HCT116 (cell line): ENCODE data around the gene KLF14. TPM values are rescaled to one million over a fixed set of nuclear protein-coding genes. Genes with fewer than 3 reads are reported as not detected.

Experiments
- ATAC-seq: fragments of 200-7000 bp; cut with Tn5 transposase; 2 replicates; pipeline ENCODE4 v1.9.1; 2020; ENCODE audit warnings: mild to moderate bottlenecking, moderate library complexity
- BruUV-seq: library from RNA; stranded (reverse); fragments of 400-500 nt; replicated peaks from 2 replicates; lab custom pipeline; 2021; lab: Mats Ljungman, UMichigan
- CTCF ChIA-PET: fragments of 300-600 bp; sonication (Branson Sonifier 250); formaldehyde crosslinking; loops from one replicate; lab custom pipeline; 2021; ENCODE audit warnings: antibody characterized with exemption; lab: Charles Lee
- POLR2A ChIA-PET: fragments of 300-600, 350-600 bp; sonication (Branson Sonifier 250); formaldehyde crosslinking; loops from one replicate; lab custom pipeline; 2021; ENCODE audit warnings: antibody characterized with exemption; lab: Charles Lee
- RAD21 ChIA-PET, 2 experiments: fragments of 300-600 bp; sonication (Branson Sonifier 250); formaldehyde crosslinking; loops; one replicate each; lab custom pipeline; 2023; ENCODE audit warnings: low total read pairs in 2 of 2; ENCODE audit not compliant: uncharacterized antibody in 2 of 2, unreplicated experiment in 2 of 2, low non-redundant PET in 1 of 2; lab: Charles Lee
- DNase-seq: peaks from one replicate; pipeline ENCODE4 v3.0.0-alpha.2; 2010; ENCODE audit warnings: low read depth, low spot score
- H2AFZ ChIP-seq: fragments of 200-600 bp; shearing (Covaris generic), sonication (generic); 2 replicates; pipeline ENCODE4 v1.6.1; 2017; ENCODE audit warnings: low read depth, mixed run types, mixed read lengths, antibody characterized with exemption, low read length; ENCODE audit not compliant: poor library complexity, severe bottlenecking
- H3K27ac ChIP-seq: 2 replicates; pipeline ENCODE4 v1.5.1; 2012; ENCODE audit warnings: low read depth, low read length
- H3K27me3 ChIP-seq: fragments of 200-600 bp; sonication (generic); 2 replicates; pipeline ENCODE4 v1.6.1; 2016; ENCODE audit warnings: mixed run types, low read length, mixed read lengths; ENCODE audit not compliant: insufficient read depth
- H3K36me3 ChIP-seq, 2 experiments: fragments of 200-500 bp in 1 of 2; fragments of 200-600 bp in 1 of 2; sonication (Bioruptor generic) in 1 of 2; sonication (generic) in 1 of 2; 2 replicates each; pipeline versions ENCODE4 v1.5.1 to v1.6.1; 2014 to 2016; ENCODE audit warnings: low read length in 2 of 2, inconsistent platforms in 1 of 2, mixed read lengths in 1 of 2, mixed run types in 1 of 2; ENCODE audit not compliant: insufficient read depth in 2 of 2, control insufficient read depth in 1 of 2
- H3K4me1 ChIP-seq, 2 experiments: fragments of 200-600 bp in 1 of 2; sonication (generic) in 1 of 2; 2 replicates each; pipeline versions ENCODE4 v1.5.1 to v1.6.1; 2012 to 2017; ENCODE audit warnings: low read length in 2 of 2, inconsistent platforms in 1 of 2, mild to moderate bottlenecking in 1 of 2, mixed read lengths in 1 of 2, mixed run types in 1 of 2, moderate library complexity in 1 of 2; ENCODE audit not compliant: insufficient read depth in 2 of 2, control insufficient read depth in 1 of 2
- H3K4me2 ChIP-seq: fragments of 200-600 bp; sonication (generic); 2 replicates; pipeline ENCODE4 v1.6.1; 2017; ENCODE audit warnings: mixed run types, low read length, mixed read lengths
- H3K4me3 ChIP-seq, 2 experiments: fragments of 200-600 bp in 1 of 2; sonication (generic) in 1 of 2; replicated peaks in 1 of 2; 2 replicates each; pipeline ENCODE4 v1.5.1; 2011 to 2016; ENCODE audit warnings: low read length in 2 of 2, control low read depth in 1 of 2, low read depth in 1 of 2, mild to moderate bottlenecking in 1 of 2, mixed read lengths in 1 of 2, mixed run types in 1 of 2
- H3K79me2 ChIP-seq: fragments of 200-600 bp; sonication (generic); 2 replicates; pipeline ENCODE4 v1.6.1; 2017; ENCODE audit warnings: mild to moderate bottlenecking, mixed run types, low read length, moderate library complexity, mixed read lengths; ENCODE audit not compliant: insufficient read depth
- H3K9ac ChIP-seq: fragments of 200-600 bp; sonication (generic); 2 replicates; pipeline ENCODE4 v1.6.1; 2016; ENCODE audit warnings: low read length, mixed read lengths
- H3K9me2 ChIP-seq: fragments of 200-600 bp; sonication (generic), shearing (Covaris generic); 2 replicates; pipeline ENCODE4 v1.6.1; 2017; ENCODE audit warnings: mixed run types, mild to moderate bottlenecking, moderate library complexity; ENCODE audit not compliant: insufficient read depth
- H3K9me3 ChIP-seq, 2 experiments: fragments of 200-500 bp in 1 of 2; fragments of 200-600 bp in 1 of 2; sonication (Bioruptor generic) in 1 of 2; sonication (generic) in 1 of 2; 2 replicates each; pipeline ENCODE4 v1.6.1; 2014 to 2017; ENCODE audit warnings: low read length in 2 of 2, mixed read lengths in 2 of 2, inconsistent platforms in 1 of 2, low read depth in 1 of 2, mild to moderate bottlenecking in 1 of 2, mixed run types in 1 of 2, moderate library complexity in 1 of 2; ENCODE audit not compliant: control insufficient read depth in 1 of 2, insufficient read depth in 1 of 2
- H4K20me1 ChIP-seq: fragments of 200-600 bp; sonication (generic), shearing (Covaris generic); 2 replicates; pipeline ENCODE4 v1.6.1; 2017; ENCODE audit warnings: mixed run types, mild to moderate bottlenecking, moderate library complexity; ENCODE audit not compliant: insufficient read depth
- ATF3 ChIP-seq: IDR thresholded peaks from 2 replicates; pipeline ENCODE4 v1.6.1; 2012
- EGR1 ChIP-seq: IDR thresholded peaks from 2 replicates; pipeline ENCODE4 v1.6.1; 2012; ENCODE audit warnings: low read depth
- ELF1 ChIP-seq: IDR thresholded peaks from 2 replicates; pipeline ENCODE4 v1.6.1; 2012; ENCODE audit warnings: low read depth, borderline replicate concordance
- FOSL1 ChIP-seq: IDR thresholded peaks from 2 replicates; pipeline ENCODE4 v1.6.1; 2012; ENCODE audit warnings: low read depth
- RAD21 ChIP-seq: IDR thresholded peaks from 2 replicates; pipeline ENCODE4 v1.6.1; 2012; ENCODE audit warnings: low read depth, mild to moderate bottlenecking
- REST ChIP-seq: IDR thresholded peaks from 2 replicates; pipeline ENCODE4 v1.6.1; 2012; ENCODE audit warnings: low read depth
- SIN3A ChIP-seq: IDR thresholded peaks from 2 replicates; pipeline ENCODE4 v1.6.1; 2012; ENCODE audit warnings: low read depth
- SRF ChIP-seq: IDR thresholded peaks from 2 replicates; pipeline ENCODE4 v1.6.1; 2012; ENCODE audit warnings: low read depth
- YY1 ChIP-seq: IDR thresholded peaks from 2 replicates; pipeline ENCODE4 v1.6.1; 2011; ENCODE audit warnings: low read length, low read depth, moderate library complexity, mild to moderate bottlenecking; ENCODE audit not compliant: insufficient replicate concordance; ENCODE audit errors: extremely low read depth
- intact Hi-C: fragments of 100-400 bp; cut with micrococcal nuclease; formaldehyde crosslinking; loops from 2 replicates; pipeline ENCODE4 v1.10.0; 2022
- total RNA-seq: library from RNA; stranded (reverse); gene quantifications from one replicate; pipeline ENCODE4 v1.2.1, GENCODE V29; 2021; ENCODE audit not compliant: unreplicated experiment

KLF14 gene
- total RNA-seq, 1 experiment from 2014 or later, result 0.93 TPM

GRCh38 chr7:130752424-130752823 is 18.4 kb upstream of the KLF14 start:
- no peak overlapping the region for H3K4me2 ChIP-seq
- no peaks in the 10 kb centered on the region for H4K20me1 ChIP-seq
- TF ChIP-seq REST (no peak), RAD21 (no peak), ATF3 (no peak), EGR1 (no peak), FOSL1 (no peak), ELF1 (no peak)
- CTCF ChIA-PET, result no interaction called here
- no peak overlapping the region for H3K27ac ChIP-seq
- BruUV-seq, result no TSS peak
- H3K4me3 ChIP-seq, result no peak overlapping the region
- no peaks in the 10 kb centered on the region for H3K4me1 ChIP-seq
- RAD21 ChIA-PET, result no interaction called here
- intact Hi-C loops, result no loop called here
- H3K9ac ChIP-seq, result no peak overlapping the region
- no peaks in the 10 kb centered on the region for H3K79me2 ChIP-seq
- DNase-seq (no peak), ATAC-seq (no peak)
- H2AFZ ChIP-seq, result no peak overlapping the region
- H3K9me2 ChIP-seq, result no peaks in the 10 kb centered on the region
- POLR2A ChIA-PET, result no interaction called here
- no peaks in the 10 kb centered on the region for H3K27me3 ChIP-seq
- H3K9me3 ChIP-seq, result no peaks in the 10 kb centered on the region
- no peaks in the 10 kb centered on the region for H3K36me3 ChIP-seq

GRCh38 chr7:130750755-130751154 is 16.7 kb upstream of the KLF14 start:
- Histone ChIP-seq H3K27ac (no peak overlapping the region), H3K9me3 (no peaks in the 10 kb centered on the region), H3K36me3 (no peaks in the 10 kb centered on the region), H3K27me3 (no peaks in the 10 kb centered on the region), H3K4me3 (no peak overlapping the region), H3K4me1 (no peaks in the 10 kb centered on the region), H2AFZ (no peak overlapping the region), H4K20me1 (no peaks in the 10 kb centered on the region), H3K9ac (no peak overlapping the region), H3K4me2 (no peak overlapping the region), H3K79me2 (no peaks in the 10 kb centered on the region), H3K9me2 (0 out of 2 replicates have a peak, but pooled peaks cover 3% of the 10 kb centered on the region)
- no TSS peak for BruUV-seq
- POLR2A ChIA-PET, result no interaction called here
- DNase-seq, result no peak
- RAD21 ChIA-PET, result no interaction called here
- CTCF ChIA-PET, result no interaction called here
- no peak for TF ChIP-seq EGR1
- TF ChIP-seq SRF, result no peak
- no peak for TF ChIP-seq ATF3
- TF ChIP-seq YY1, result no peak
- TF ChIP-seq SIN3A, result no peak
- no peak for ATAC-seq
- intact Hi-C loops, result no loop called here
